Measurements from ENCODE around the gene WASL.
"Not testable (repeated sequence)": the region's sequence is repeated elsewhere in the genome, so short reads cannot be mapped to it uniquely, and the experiment has no call there.

Gene WASL

DNA sequence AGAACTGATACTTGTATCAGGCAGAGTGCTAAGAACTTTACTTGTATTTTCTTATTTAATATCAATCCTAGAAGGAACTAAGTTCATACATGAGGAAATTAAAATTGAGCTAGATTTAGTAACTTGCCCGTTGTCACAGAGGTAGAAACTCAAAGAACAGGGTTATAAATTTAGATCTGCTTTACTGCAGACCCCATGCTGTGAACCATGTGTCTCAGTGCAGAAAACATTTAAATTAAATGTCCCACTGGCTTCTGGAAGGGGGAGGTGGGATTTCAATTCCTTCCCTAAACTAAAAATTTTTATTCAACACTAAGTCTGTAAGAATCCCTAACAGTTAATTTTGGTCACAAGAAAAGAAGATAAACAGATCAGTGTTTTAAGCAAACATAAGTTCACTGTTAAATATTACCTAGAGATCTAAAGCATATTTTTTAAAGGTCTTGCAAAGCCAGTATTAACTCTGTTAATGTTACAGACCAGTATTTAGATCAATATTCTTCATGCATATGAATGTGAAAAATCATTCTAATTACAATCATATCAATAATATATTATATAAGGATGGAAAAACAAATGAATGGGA, 23.1 kb downstream of the WASL start:
- DNase-seq (ENCODE audit: low read depth in 2 of 2), result no peak
- H3K4me3 ChIP-seq (replicated peaks in 1 of 2; ENCODE audit: low read depth in 2 of 2, low read length in 2 of 2), result no peak overlapping the region
- TF ChIP-seq, protein P1, sequence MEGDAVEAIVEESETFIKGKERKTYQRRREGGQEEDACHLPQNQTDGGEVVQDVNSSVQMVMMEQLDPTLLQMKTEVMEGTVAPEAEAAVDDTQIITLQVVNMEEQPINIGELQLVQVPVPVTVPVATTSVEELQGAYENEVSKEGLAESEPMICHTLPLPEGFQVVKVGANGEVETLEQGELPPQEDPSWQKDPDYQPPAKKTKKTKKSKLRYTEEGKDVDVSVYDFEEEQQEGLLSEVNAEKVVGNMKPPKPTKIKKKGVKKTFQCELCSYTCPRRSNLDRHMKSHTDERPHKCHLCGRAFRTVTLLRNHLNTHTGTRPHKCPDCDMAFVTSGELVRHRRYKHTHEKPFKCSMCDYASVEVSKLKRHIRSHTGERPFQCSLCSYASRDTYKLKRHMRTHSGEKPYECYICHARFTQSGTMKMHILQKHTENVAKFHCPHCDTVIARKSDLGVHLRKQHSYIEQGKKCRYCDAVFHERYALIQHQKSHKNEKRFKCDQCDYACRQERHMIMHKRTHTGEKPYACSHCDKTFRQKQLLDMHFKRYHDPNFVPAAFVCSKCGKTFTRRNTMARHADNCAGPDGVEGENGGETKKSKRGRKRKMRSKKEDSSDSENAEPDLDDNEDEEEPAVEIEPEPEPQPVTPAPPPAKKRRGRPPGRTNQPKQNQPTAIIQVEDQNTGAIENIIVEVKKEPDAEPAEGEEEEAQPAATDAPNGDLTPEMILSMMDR (IDR thresholded peaks at IDR 0.05; ENCODE audit: low read depth, low read length), result no peak

DNA sequence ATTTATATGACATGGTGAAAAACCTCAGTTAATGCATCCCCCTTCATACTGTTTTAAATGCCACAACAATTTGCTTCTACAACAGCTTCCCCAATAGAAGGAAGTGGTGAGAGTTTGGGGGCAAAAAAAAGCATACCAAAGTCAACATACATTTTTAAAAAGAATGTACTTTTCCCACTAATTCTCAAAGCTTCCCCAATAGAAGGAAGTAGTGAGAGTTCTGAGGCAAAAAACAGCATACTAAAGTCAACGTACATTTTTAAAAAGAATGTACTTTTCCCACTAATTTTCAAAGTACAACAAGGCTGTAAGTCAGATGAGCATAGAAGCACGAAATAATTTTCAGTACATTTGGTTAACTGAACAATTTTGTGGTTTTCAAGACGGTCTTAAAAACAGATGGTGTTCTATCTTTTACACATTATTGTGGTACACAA, 24.0 kb downstream of the WASL start:
- TF ChIP-seq, protein P1 (IDR thresholded peaks at IDR 0.05; ENCODE audit: low read depth, low read length), result no peak
- no peak overlapping the region for H3K4me3 ChIP-seq (replicated peaks in 1 of 2; ENCODE audit: low read depth in 2 of 2, low read length in 2 of 2)
- no peak for DNase-seq (ENCODE audit: low read depth in 2 of 2)

DNA sequence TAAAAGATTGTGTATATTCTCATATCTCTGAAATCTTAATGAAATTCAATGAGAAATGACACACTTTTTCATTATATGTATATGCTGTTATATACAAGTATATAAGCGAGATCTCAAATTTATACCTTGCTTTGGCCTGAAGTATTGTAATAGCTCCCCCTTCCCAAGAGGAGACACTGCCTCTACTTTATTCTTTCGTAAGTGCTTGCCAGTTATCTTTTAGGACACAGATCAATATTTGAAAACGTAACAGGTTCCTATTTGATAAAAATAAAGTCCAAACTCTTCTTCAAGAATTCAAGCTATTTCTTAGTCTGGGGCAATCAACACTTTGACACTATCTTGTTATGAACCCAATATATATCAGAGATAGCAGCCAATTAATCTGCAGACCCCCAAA, 24.9 kb downstream of the WASL start:
- TF ChIP-seq, protein P1 (IDR thresholded peaks at IDR 0.05; ENCODE audit: low read depth, low read length), result no peak
- no peak overlapping the region for H3K4me3 ChIP-seq (replicated peaks in 1 of 2; ENCODE audit: low read depth in 2 of 2, low read length in 2 of 2)
- DNase-seq (ENCODE audit: low read depth in 2 of 2), result no peak

DNA sequence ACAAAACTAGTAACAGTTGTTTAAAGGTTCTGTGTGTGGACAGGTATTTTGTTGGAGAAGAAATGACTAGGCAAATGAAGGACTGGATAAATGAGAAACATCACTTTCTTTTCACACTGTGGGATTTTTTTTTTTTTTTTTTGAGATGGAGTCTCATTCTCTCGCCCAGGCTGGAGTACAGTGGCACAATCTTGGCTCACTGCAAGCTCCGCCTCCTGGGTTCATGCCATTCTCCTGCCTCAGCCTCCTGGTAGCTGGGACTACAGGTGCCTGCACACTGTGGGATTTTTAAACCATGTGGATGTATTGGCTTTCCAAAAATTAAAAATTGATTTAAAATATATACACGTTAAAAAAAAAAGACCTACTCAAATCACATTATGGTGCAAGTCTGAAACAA, 28.3 kb downstream of the WASL start:
- H3K4me3 ChIP-seq (replicated peaks in 1 of 2; ENCODE audit: low read depth in 2 of 2, low read length in 2 of 2); DNase-seq (ENCODE audit: low read depth in 2 of 2): not testable (repeated sequence)

DNA sequence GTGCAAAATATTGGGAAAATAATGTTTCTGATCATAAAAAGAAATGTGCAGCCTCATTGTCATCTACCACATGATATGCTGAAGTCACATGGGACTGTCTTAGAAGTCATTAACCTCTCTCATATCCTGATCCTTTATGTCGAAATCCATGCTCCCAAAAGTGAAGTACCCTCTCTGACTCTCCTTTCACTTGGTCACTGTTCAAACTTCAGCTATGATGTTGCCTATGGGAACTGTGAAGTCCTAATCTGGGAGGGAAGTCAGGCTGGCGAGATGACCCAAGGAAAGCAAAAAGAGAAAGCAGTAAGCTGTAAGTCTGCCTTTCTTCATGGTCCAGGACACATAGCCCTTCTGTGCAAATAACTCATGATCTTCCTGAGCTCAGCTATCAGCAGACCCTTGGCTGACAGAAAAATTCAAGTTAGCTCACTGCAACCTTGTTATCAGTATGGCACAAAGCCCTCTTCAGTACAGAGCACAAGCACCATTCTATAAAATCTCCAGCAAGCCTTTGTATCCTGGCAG, 29.5 kb downstream of the WASL start:
- no peak overlapping the region for H3K4me3 ChIP-seq (replicated peaks in 1 of 2; ENCODE audit: low read depth in 2 of 2, low read length in 2 of 2)
- peak in 1 of 2 donors; percentile 40 for DNase-seq (ENCODE audit: low read depth in 2 of 2)
- TF ChIP-seq, protein P1 (IDR thresholded peaks at IDR 0.05; ENCODE audit: low read depth, low read length), result no peak

DNA sequence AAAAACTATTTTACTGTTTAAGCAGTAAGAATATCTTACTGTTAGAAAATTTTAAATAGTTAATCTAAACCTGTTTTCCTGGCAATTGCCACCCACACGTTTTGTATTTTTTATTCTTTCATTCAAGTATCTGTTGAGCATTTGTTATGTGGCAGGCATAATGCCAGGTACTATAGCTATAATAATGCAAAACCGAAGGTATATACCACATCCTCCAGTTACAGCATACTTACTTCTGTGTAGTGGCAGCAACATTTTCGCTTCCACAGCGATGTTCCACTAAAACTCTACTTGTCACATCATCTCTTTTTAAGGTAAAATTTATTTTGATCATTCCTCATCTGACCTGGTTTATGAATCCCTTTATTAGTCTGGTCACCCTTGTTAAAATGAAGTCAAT, 30.0 kb downstream of the WASL start:
- DNase-seq (ENCODE audit: low read depth in 2 of 2), result no peak
- H3K4me3 ChIP-seq (replicated peaks in 1 of 2; ENCODE audit: low read depth in 2 of 2, low read length in 2 of 2), result no peak overlapping the region
- TF ChIP-seq, protein P1 (IDR thresholded peaks at IDR 0.05; ENCODE audit: low read depth, low read length), result no peak

DNA sequence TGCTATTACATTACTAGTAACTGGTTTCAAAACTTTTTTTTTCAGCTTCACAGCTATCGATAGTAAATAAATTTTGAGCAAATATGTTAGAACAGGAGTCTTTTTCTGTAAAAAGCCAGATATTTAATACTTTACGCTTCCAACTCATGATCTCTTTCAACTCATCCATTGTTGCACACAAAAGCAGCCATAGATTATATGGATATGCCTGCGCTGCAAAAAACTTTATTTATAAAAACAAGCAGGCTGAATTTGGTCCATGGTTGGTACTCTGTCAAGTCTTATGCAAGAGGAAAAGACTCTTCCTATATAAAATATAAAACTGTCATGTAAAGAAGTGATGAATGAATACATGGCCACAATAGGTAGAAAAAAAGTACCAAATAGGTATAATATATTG, 31.1 kb downstream of the WASL start:
- no peak for DNase-seq (ENCODE audit: low read depth in 2 of 2)
- no peak overlapping the region for H3K4me3 ChIP-seq (replicated peaks in 1 of 2; ENCODE audit: low read depth in 2 of 2, low read length in 2 of 2)
- TF ChIP-seq, protein P1 (IDR thresholded peaks at IDR 0.05; ENCODE audit: low read depth, low read length), result no peak

Measured in cardiac fibroblast (primary cell).